ENCODE data around the gene AGTR2. TPM values are rescaled to one million over a fixed set of nuclear protein-coding genes. Genes with fewer than 3 reads are reported as not detected.

Gene AGTR2
- total and polyA plus RNA-seq, 2 of the 4 experiments (the other 2 are of a cell fraction), result not detected

DNA sequence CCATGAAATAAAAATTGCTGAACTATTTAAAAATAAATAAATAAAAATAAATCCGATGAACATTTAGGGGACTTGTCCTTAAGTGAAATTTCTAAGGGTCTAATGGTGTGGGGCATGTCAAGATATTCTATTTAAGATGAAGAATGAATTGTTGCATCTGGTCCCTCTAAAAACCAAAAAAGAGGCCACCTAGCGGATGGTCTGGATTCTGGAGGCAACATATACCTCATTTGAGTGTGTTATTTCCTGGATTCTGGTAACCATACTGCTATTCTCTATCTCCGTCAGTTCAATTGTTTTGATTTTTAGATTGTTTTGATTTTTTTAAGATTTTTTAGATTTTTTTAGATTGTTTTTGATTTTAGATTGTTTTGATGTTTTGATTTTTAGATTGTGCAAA, 28.3 kb downstream of the AGTR2 start:
- no peak overlapping the region for H2AK5ac ChIP-seq (ENCODE audit: low read depth, low read length)
- no peak overlapping the region for H3K23ac ChIP-seq (ENCODE audit: low read depth, low read length)
- no peak overlapping the region for H4K5ac ChIP-seq (ENCODE audit: low read depth, low read length)
- no peak overlapping the region for H2AK9ac ChIP-seq (replicated peaks; ENCODE audit: low read depth, low read length, poor library complexity)
- H3K79me1 ChIP-seq (ENCODE audit: low read depth in 1 of 2, low read length in 2 of 2), result no peaks in the 10 kb centered on the region
- H3K9me3 ChIP-seq (ENCODE audit: control insufficient read depth, insufficient read depth, low read length), result no peaks in the 10 kb centered on the region
- in situ Hi-C loops (cut with MboI; ENCODE audit: low sequenced_read_pairs) (no loop called here), intact Hi-C loops (cut with micrococcal nuclease) (no loop called here), dilution Hi-C loops (cut with HindIII; ENCODE audit: low sequenced_read_pairs, unreplicated experiment) (no loop called here)
- no peak for ATAC-seq (ENCODE audit: low read depth)
- no peak overlapping the region for H3K4me3 ChIP-seq (ENCODE audit: insufficient read depth, low read depth, low read length)
- H3K4ac ChIP-seq (ENCODE audit: low read depth, low read length), result no peak overlapping the region
- H4K20me1 ChIP-seq (ENCODE audit: insufficient read depth, low read length), result no peaks in the 10 kb centered on the region
- no peaks in the 10 kb centered on the region for H3K27me3 ChIP-seq (ENCODE audit: control insufficient read depth, insufficient read depth, low read length)
- no peak overlapping the region for H3K27ac ChIP-seq (ENCODE audit: insufficient read depth, low read length)
- H3K9ac ChIP-seq (ENCODE audit: low read depth, low read length), result no peak overlapping the region
- H3K36me3 ChIP-seq (ENCODE audit: control insufficient read depth, insufficient read depth, low read length), result no peaks in the 10 kb centered on the region
- no TSS peak for BruUV-seq (replicated peaks)
- H2BK20ac ChIP-seq (ENCODE audit: low read depth, low read length), result no peak overlapping the region
- no peak overlapping the region for H4K91ac ChIP-seq (ENCODE audit: insufficient read depth, low read depth, low read length)
- H3K56ac ChIP-seq (ENCODE audit: extremely low read depth, insufficient read depth, low read length), result no peak overlapping the region
- no peak overlapping the region for H2AFZ ChIP-seq (replicated peaks; ENCODE audit: low read length, poor library complexity)
- no peak overlapping the region for H2BK15ac ChIP-seq (ENCODE audit: low read depth, low read length)
- no peak for TF ChIP-seq RFX5 (IDR thresholded peaks at IDR 0.05; ENCODE audit: low read depth, low read length)
- TF ChIP-seq FOS (IDR thresholded peaks at IDR 0.05; ENCODE audit: low read depth, low read length), result no peak
- TF ChIP-seq, protein P1, sequence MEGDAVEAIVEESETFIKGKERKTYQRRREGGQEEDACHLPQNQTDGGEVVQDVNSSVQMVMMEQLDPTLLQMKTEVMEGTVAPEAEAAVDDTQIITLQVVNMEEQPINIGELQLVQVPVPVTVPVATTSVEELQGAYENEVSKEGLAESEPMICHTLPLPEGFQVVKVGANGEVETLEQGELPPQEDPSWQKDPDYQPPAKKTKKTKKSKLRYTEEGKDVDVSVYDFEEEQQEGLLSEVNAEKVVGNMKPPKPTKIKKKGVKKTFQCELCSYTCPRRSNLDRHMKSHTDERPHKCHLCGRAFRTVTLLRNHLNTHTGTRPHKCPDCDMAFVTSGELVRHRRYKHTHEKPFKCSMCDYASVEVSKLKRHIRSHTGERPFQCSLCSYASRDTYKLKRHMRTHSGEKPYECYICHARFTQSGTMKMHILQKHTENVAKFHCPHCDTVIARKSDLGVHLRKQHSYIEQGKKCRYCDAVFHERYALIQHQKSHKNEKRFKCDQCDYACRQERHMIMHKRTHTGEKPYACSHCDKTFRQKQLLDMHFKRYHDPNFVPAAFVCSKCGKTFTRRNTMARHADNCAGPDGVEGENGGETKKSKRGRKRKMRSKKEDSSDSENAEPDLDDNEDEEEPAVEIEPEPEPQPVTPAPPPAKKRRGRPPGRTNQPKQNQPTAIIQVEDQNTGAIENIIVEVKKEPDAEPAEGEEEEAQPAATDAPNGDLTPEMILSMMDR (conservative IDR thresholded peaks at IDR 0.05; ENCODE audit: low read depth, low read length), result no peak
- TF ChIP-seq POLR2A (IDR thresholded peaks at IDR 0.05; ENCODE audit: low read depth, low read length), result no peak
- H2BK5ac ChIP-seq (ENCODE audit: low read depth, low read length, poor library complexity, severe bottlenecking), result no peak overlapping the region
- no CpG with 5 or more reads among the region's 3 CpGs for WGBS, 2 experiments (ENCODE audit: extremely low coverage in 2 of 2, insufficient read length in 1 of 2)
- no peaks in the 10 kb centered on the region for H3K9me1 ChIP-seq (ENCODE audit: insufficient read depth, low read length)
- no peak overlapping the region for H3K18ac ChIP-seq (ENCODE audit: low read depth, low read length)
- H4K8ac ChIP-seq (ENCODE audit: low read depth in 2 of 2, low read length in 2 of 2), result no peak overlapping the region
- ChIA-PET POLR2A (ENCODE audit: unreplicated experiment) (no interaction called here), CTCF (no interaction called here)
- no peak overlapping the region for H2BK120ac ChIP-seq (ENCODE audit: low read depth, low read length)
- H3K14ac ChIP-seq (replicated peaks; ENCODE audit: low read depth, low read length), result no peak overlapping the region
- H3K4me1 ChIP-seq (ENCODE audit: control insufficient read depth, insufficient read depth, low read length), result no peaks in the 10 kb centered on the region
- no peak for DNase-seq
- H3K4me2 ChIP-seq (ENCODE audit: low read depth, low read length), result no peak overlapping the region
